HG03378 (cell line): ENCODE results near the gene CDK19.
"Not testable (repeated sequence)": the region's sequence is repeated elsewhere in the genome, so short reads cannot be mapped to it uniquely, and the experiment has no call there.

ENCODE experiments used
- ATAC-seq: cut with Tn5 transposase; IDR thresholded peaks from one replicate; pipeline ENCODE4 v1.9.1; 2021; ENCODE audit warnings: mild to moderate bottlenecking, moderate library complexity; ENCODE audit not compliant: unreplicated experiment

Gene CDK19

GRCh38 chr6:110629153-110629552, 186.1 kb downstream of the CDK19 start:
- ATAC-seq = no peak

- no peak for ATAC-seq
These were observed 186.9 kb downstream of the CDK19 start for GRCh38 chr6:110628330-110628729.

GRCh38 chr6:110626442-110626841, 188.8 kb downstream of the CDK19 start:
- no peak for ATAC-seq

GRCh38 chr6:110625883-110626282, 189.4 kb downstream of the CDK19 start:
- no peak for ATAC-seq

- no peak for ATAC-seq
These were observed 192.2 kb downstream of the CDK19 start for GRCh38 chr6:110622912-110623578.

GRCh38 chr6:110621061-110621460, 194.2 kb downstream of the CDK19 start:
- no peak for ATAC-seq

- ATAC-seq = no peak
These were observed 195.2 kb downstream of the CDK19 start for GRCh38 chr6:110620065-110620464.

- ATAC-seq = no peak
These were observed 195.9 kb downstream of the CDK19 start for GRCh38 chr6:110619275-110619908.

GRCh38 chr6:110618591-110619267, 196.5 kb downstream of the CDK19 start:
- ATAC-seq = no peak

GRCh38 chr6:110617057-110617456, 198.2 kb downstream of the CDK19 start:
- peak; percentile 93 for ATAC-seq

GRCh38 chr6:110615722-110616121, 199.5 kb downstream of the CDK19 start:
- no peak for ATAC-seq

GRCh38 chr6:110614586-110614985, 200.7 kb downstream of the CDK19 start:
- no peak for ATAC-seq

GRCh38 chr6:110614106-110614505, 201.2 kb downstream of the CDK19 start:
- no peak for ATAC-seq

- ATAC-seq = no peak
These were observed 201.9 kb downstream of the CDK19 start for GRCh38 chr6:110613356-110613755.

- ATAC-seq = no peak
These were observed 203.0 kb downstream of the CDK19 start for GRCh38 chr6:110612298-110612697.

GRCh38 chr6:110609101-110609500, 206.2 kb downstream of the CDK19 start:
- no peak for ATAC-seq

GRCh38 chr6:110608151-110608550, 207.1 kb downstream of the CDK19 start:
- ATAC-seq = no peak

GRCh38 chr6:110606151-110606550, 209.1 kb downstream of the CDK19 start:
- no peak for ATAC-seq

- not testable (repeated sequence) for ATAC-seq
These were observed 214.6 kb downstream of the CDK19 start for GRCh38 chr6:110600640-110601039.

GRCh38 chr6:110597761-110598160, 217.5 kb downstream of the CDK19 start:
- no peak for ATAC-seq

- no peak for ATAC-seq
These were observed 218.9 kb downstream of the CDK19 start for GRCh38 chr6:110596354-110596753.

GRCh38 chr6:110595112-110595511, 220.2 kb downstream of the CDK19 start:
- no peak for ATAC-seq
